ENCODE data around the gene ITK. TPM values are rescaled to one million over a fixed set of nuclear protein-coding genes. Genes with fewer than 3 reads are reported as not detected.

ITK gene
- total and polyA plus RNA-seq, 4 donors, result 0.35 to 1.5 (median 0.43) TPM

DNA sequence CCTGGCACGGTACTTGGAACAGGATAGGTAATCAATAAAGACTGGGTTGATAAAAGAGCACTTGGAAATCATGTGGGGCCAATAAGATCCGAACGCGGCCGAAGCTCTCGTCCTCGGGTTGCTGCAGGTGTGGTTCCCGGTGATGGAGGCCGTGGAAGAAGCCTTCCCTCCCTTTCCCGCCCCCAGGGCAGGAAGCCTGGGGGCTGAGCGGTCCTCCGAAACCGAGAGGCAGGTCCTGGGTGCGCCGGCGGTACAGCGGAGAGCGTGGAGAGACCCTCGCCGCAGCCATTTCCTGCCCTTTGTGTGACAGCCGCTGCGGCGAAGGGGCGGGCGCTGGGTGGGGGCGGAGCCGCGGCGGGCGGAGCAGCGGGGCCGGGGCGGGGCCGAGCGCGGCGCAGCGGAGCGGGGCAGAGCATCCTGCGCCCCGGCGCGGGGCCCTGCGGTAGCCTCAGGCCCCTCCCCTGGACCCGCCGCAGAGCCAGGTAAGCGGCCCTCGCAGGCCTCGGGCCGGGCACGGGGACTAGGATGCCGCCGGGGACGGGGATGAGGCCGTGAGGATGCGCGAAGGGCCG is 85.2 kb downstream of the ITK start, which contains the start of gene CYFIP2:
CYFIP2 (plus strand) TSS at position 410 of the 572 bp plus-strand sequence. CDS start 19,239 bp downstream, outside the sequence.
- Histone ChIP-seq H3K4me3 (ENCODE audit: low read depth in 1 of 3, low read length in 3 of 3) (peak within 1 kb of the TSS; percentile 82 to 89 (median 89)), H3K9ac (ENCODE audit: low read depth in 1 of 2, low read length in 2 of 2) (peak within 1 kb of the TSS; percentile 20 to 90), H3K4me1 (ENCODE audit: control insufficient read depth in 4 of 4, insufficient read depth in 4 of 4, low read length in 3 of 4) (peaks cover 5 to 16% (median 12%) of the 10 kb centered on the region in 4 donors), H3K36me3 (ENCODE audit: control insufficient read depth in 4 of 4, insufficient read depth in 3 of 4, low read depth in 1 of 4, low read length in 3 of 4) (no peaks in the 10 kb centered on the region), H3K27ac (ENCODE audit: low read depth in 1 of 2, low read length in 2 of 2) (peak within 1 kb of the TSS; percentile 73 to 77), H3K27me3 (ENCODE audit: control insufficient read depth in 4 of 4, insufficient read depth in 4 of 4, low read length in 3 of 4) (no peaks in the 10 kb centered on the region), H3K9me3 (ENCODE audit: control insufficient read depth in 4 of 4, low read length in 3 of 4) (no peaks in the 10 kb centered on the region)
- TF ChIP-seq SP1 (IDR thresholded peaks at IDR 0.05) (no peak), RXRA (IDR thresholded peaks at IDR 0.05) (peak in 1 of 2 donors; percentile 4), YY1 (IDR thresholded peaks at IDR 0.05) (peak; percentile 95), HNF4A (conservative IDR thresholded peaks at IDR 0.05) (no peak)
- peak; percentile 72 for DNase-seq (ENCODE audit: low spot score)
- under 1% methylated on average over 58 of the region's 58 CpGs for WGBS

GRCh38 chr5:157266286-157267007 is 85.8 kb downstream of the ITK start:
- H3K36me3 ChIP-seq (ENCODE audit: control insufficient read depth in 4 of 4, insufficient read depth in 3 of 4, low read depth in 1 of 4, low read length in 3 of 4), result no peaks in the 10 kb centered on the region
- no peaks in the 10 kb centered on the region for H3K27me3 ChIP-seq (ENCODE audit: control insufficient read depth in 4 of 4, insufficient read depth in 4 of 4, low read length in 3 of 4)
- peak overlapping the region; percentile 44 to 89 (median 89) for H3K4me3 ChIP-seq (ENCODE audit: low read depth in 1 of 3, low read length in 3 of 3)
- no peak for TF ChIP-seq RAD21 (IDR thresholded peaks at IDR 0.05)
- TF ChIP-seq HNF4A (conservative IDR thresholded peaks at IDR 0.05), result no peak
- TF ChIP-seq FOXA1 (IDR thresholded peaks at IDR 0.05), result no peak
- TF ChIP-seq SP1 (IDR thresholded peaks at IDR 0.05), result no peak
- TF ChIP-seq, protein P1, sequence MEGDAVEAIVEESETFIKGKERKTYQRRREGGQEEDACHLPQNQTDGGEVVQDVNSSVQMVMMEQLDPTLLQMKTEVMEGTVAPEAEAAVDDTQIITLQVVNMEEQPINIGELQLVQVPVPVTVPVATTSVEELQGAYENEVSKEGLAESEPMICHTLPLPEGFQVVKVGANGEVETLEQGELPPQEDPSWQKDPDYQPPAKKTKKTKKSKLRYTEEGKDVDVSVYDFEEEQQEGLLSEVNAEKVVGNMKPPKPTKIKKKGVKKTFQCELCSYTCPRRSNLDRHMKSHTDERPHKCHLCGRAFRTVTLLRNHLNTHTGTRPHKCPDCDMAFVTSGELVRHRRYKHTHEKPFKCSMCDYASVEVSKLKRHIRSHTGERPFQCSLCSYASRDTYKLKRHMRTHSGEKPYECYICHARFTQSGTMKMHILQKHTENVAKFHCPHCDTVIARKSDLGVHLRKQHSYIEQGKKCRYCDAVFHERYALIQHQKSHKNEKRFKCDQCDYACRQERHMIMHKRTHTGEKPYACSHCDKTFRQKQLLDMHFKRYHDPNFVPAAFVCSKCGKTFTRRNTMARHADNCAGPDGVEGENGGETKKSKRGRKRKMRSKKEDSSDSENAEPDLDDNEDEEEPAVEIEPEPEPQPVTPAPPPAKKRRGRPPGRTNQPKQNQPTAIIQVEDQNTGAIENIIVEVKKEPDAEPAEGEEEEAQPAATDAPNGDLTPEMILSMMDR (IDR thresholded peaks at IDR 0.05; ENCODE audit: low read depth, low read length, missing input control), result no peak
- TF ChIP-seq NR2F2 (IDR thresholded peaks at IDR 0.05), result no peak
- TF ChIP-seq, protein P2, sequence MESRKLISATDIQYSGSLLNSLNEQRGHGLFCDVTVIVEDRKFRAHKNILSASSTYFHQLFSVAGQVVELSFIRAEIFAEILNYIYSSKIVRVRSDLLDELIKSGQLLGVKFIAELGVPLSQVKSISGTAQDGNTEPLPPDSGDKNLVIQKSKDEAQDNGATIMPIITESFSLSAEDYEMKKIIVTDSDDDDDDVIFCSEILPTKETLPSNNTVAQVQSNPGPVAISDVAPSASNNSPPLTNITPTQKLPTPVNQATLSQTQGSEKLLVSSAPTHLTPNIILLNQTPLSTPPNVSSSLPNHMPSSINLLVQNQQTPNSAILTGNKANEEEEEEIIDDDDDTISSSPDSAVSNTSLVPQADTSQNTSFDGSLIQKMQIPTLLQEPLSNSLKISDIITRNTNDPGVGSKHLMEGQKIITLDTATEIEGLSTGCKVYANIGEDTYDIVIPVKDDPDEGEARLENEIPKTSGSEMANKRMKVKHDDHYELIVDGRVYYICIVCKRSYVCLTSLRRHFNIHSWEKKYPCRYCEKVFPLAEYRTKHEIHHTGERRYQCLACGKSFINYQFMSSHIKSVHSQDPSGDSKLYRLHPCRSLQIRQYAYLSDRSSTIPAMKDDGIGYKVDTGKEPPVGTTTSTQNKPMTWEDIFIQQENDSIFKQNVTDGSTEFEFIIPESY (IDR thresholded peaks at IDR 0.05), result no peak
- no peak for TF ChIP-seq HNF4G (IDR thresholded peaks at IDR 0.05)
- no peak for TF ChIP-seq TAF1 (conservative IDR thresholded peaks at IDR 0.05)
- TF ChIP-seq REST (IDR thresholded peaks at IDR 0.05), result no peak
- TF ChIP-seq JUND (IDR thresholded peaks at IDR 0.05), result no peak
- TF ChIP-seq, protein P3, sequence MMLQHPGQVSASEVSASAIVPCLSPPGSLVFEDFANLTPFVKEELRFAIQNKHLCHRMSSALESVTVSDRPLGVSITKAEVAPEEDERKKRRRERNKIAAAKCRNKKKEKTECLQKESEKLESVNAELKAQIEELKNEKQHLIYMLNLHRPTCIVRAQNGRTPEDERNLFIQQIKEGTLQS (IDR thresholded peaks at IDR 0.05), result no peak
- no peak for TF ChIP-seq FOXA2 (IDR thresholded peaks at IDR 0.05)
- TF ChIP-seq, protein P4, sequence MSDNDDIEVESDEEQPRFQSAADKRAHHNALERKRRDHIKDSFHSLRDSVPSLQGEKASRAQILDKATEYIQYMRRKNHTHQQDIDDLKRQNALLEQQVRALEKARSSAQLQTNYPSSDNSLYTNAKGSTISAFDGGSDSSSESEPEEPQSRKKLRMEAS (IDR thresholded peaks at IDR 0.05), result no peak
- TF ChIP-seq EGR1 (IDR thresholded peaks at IDR 0.05; ENCODE audit: low read depth in 2 of 2), result no peak
- no peak for TF ChIP-seq RXRA (IDR thresholded peaks at IDR 0.05)
- WGBS, result 4% methylated on average over 62 of the region's 62 CpGs
- H3K27ac ChIP-seq (ENCODE audit: low read depth in 1 of 2, low read length in 2 of 2), result peak overlapping the region; percentile 48 to 59
- H3K9me3 ChIP-seq (ENCODE audit: control insufficient read depth in 4 of 4, low read length in 3 of 4), result no peaks in the 10 kb centered on the region
- H3K4me1 ChIP-seq (ENCODE audit: control insufficient read depth in 4 of 4, insufficient read depth in 4 of 4, low read length in 3 of 4), result peaks cover 5 to 16% (median 12%) of the 10 kb centered on the region in 4 donors
- no peak for DNase-seq (ENCODE audit: low spot score)
- peak overlapping the region; percentile 20 to 23 for H3K9ac ChIP-seq (ENCODE audit: low read depth in 1 of 2, low read length in 2 of 2)
